GM12878 (cell line): ENCODE data around the gene KRTAP4-5.

Source experiments
- EP300 ChIP-seq, 2 experiments: fragments of 150-350 bp in 1 of 2; IDR thresholded peaks; 2 replicates each; pipeline ENCODE4 v1.6.1; 2011 to 2012; ENCODE audit warnings: low read depth in 2 of 2, low read length in 2 of 2, borderline replicate concordance in 1 of 2, improper control_type of control experiment in 1 of 2, inconsistent platforms in 1 of 2; ENCODE audit not compliant: control insufficient read depth in 1 of 2
- FOXK2 ChIP-seq: fragments of 450-650 bp; IDR thresholded peaks from 2 replicates; pipeline ENCODE4 v1.6.1; 2017; ENCODE audit warnings: mild to moderate bottlenecking, moderate library complexity
- STAT1 ChIP-seq: fragments of 450-650 bp; conservative IDR thresholded peaks from 2 replicates; pipeline ENCODE4 v1.6.1; 2014; ENCODE audit warnings: antibody characterized with exemption, mild to moderate bottlenecking

DNA sequence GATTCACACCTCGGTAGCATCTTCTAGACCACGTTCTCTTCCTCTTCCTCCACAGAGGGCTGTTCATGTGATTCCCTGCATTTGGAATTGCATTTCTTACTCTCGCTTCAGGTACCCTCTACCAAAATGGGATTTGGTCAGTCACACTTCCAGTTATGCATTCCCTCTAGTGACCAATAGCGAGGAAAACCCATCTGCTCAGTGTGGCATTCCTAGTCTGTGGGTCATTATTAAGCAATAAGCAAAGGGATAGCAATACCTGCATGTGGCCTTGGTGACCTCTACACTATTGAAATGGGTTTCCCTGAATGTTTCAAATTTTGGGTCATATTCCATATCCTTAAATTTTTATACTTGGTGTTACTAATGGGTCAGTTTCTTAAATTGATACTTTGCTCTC is 401 bp upstream of the KRTAP4-5 start:
- TF ChIP-seq STAT1 (no peak), FOXK2 (no peak), EP300 (IDR thresholded peaks at IDR 0.05; ENCODE audit: borderline replicate concordance in 1 of 2, control insufficient read depth in 1 of 2, low read depth in 2 of 2, low read length in 2 of 2) (no peak)
